Tibial nerve (tissue), 4 donors: ENCODE results near the gene HTT. TPM values are rescaled to one million over a fixed set of nuclear protein-coding genes. Genes with fewer than 3 reads are reported as not detected.

ENCODE experiments used
- DNase-seq, 2 donors: peaks; one replicate each; pipeline ENCODE4 v3.0.0-alpha.2; 2019; ENCODE audit warnings: low spot score in 2 of 2
- H3K27ac ChIP-seq, 4 donors: fragments of 200-600 bp; sonication (generic) in 3 of 4; one replicate each; pipeline ENCODE4 v1.5.1; 2017 to 2019; ENCODE audit warnings: mild to moderate bottlenecking in 1 of 4
- H3K27me3 ChIP-seq, 2 donors: fragments of 200-600 bp; sonication (generic) in 1 of 2; one replicate each; pipeline versions ENCODE4 v1.5.1 to v1.6.0; 2017 to 2019
- H3K36me3 ChIP-seq, 3 donors: fragments of 200-600 bp; sonication (generic); one replicate each; pipeline ENCODE4 v1.5.1; 2018 to 2019
- H3K4me1 ChIP-seq, 4 donors: fragments of 200-600 bp; sonication (generic) in 3 of 4; one replicate each; pipeline ENCODE4 v1.5.1; 2017 to 2019
- H3K4me3 ChIP-seq, 4 donors: fragments of 200-600 bp; sonication (generic) in 3 of 4; one replicate each; pipeline ENCODE4 v1.5.1; 2017 to 2019; ENCODE audit warnings: mild to moderate bottlenecking in 1 of 4, moderate library complexity in 1 of 4
- H3K9me3 ChIP-seq, 4 donors: fragments of 200-600 bp; sonication (generic) in 3 of 4; one replicate each; pipeline ENCODE4 v1.5.1; 2017 to 2019
- CTCF ChIP-seq, 5 experiments: fragments of 200-600 bp in 3 of 5; fragments of 450-650 bp in 2 of 5; sonication (generic) in 3 of 5; IDR thresholded peaks; one replicate each; pipeline ENCODE4 v1.5.1; 2016 to 2019; ENCODE audit warnings: antibody characterized with exemption in 5 of 5, mild to moderate bottlenecking in 3 of 5, moderate library complexity in 2 of 5
- EP300 ChIP-seq, 2 donors: sonication (generic); formaldehyde crosslinking; IDR thresholded peaks; one replicate each; pipeline ENCODE4 v1.6.1; 2017; ENCODE audit warnings: antibody characterized with exemption in 2 of 2, mild to moderate bottlenecking in 1 of 2
- POLR2A ChIP-seq, 2 donors: fragments of 450-650 bp; IDR thresholded peaks; one replicate each; pipeline ENCODE4 v1.6.1; 2017; ENCODE audit warnings: antibody characterized with exemption in 2 of 2, mild to moderate bottlenecking in 2 of 2, moderate library complexity in 2 of 2
- WGBS, 2 donors: methylation state at CpG; one replicate each; pipeline ENCODE4 v1.1.5; 2018; 5-methylcytosine and 5-hydroxymethylcytosine counted together
- total RNA-seq, 4 donors: library from RNA; depleted of rRNA; stranded (reverse); fragments of >200 nt; gene quantifications; one replicate each; pipeline ENCODE4 v1.1.0, GENCODE V29; 2016

HTT gene
- total RNA-seq, 4 donors from 2014 or later: 62.2 to 93.6 (median 81.2) TPM

- Histone ChIP-seq H3K27ac (no peak overlapping the region), H3K4me3 (no peak overlapping the region), H3K4me1 (no peaks in the 10 kb centered on the region), H3K27me3 (no peaks in the 10 kb centered on the region), H3K36me3 (peaks cover 4 to 95% (median 53%) of the 10 kb centered on the region in 3 donors), H3K9me3 (no peaks in the 10 kb centered on the region)
- 92 to 93% methylated on average over 13 to 16 of the region's 16 CpGs for WGBS, 2 donors
- no peak for TF ChIP-seq POLR2A (IDR thresholded peaks at IDR 0.05)
- no peak for TF ChIP-seq EP300 (IDR thresholded peaks at IDR 0.05)
- TF ChIP-seq CTCF (IDR thresholded peaks at IDR 0.05): no peak
- DNase-seq: no peak
Measured at GRCh38 chr4:3232001-3232400, 157.5 kb downstream of the HTT start.

DNA sequence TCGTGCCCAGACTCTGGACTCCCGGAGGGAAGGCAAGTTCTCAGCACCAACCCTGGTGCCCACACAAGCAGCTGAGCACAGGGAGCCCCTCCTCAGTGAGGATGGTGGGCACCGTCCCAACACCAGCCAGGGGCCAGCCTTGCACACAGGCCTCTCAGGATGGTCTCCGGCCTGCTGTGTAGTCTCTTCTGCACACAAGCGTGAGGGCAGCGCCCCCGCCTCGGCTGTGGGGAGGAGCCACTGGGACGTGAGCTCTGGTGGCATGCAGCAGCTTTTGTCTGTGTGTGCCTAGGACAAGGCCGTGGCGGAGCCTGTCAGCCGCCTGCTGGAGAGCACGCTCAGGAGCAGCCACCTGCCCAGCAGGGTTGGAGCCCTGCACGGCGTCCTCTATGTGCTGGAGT lies 158.4 kb downstream of the HTT start:
- H3K4me3 ChIP-seq: no peak overlapping the region
- no peaks in the 10 kb centered on the region for H3K4me1 ChIP-seq
- WGBS, 2 donors: 89 to 100% methylated on average over 1 to 15 of the region's 15 CpGs
- H3K27me3 ChIP-seq: no peaks in the 10 kb centered on the region
- H3K36me3 ChIP-seq: peaks cover 4 to 100% (median 52%) of the 10 kb centered on the region in 3 donors
- TF ChIP-seq EP300 (IDR thresholded peaks at IDR 0.05): no peak
- no peaks in the 10 kb centered on the region for H3K9me3 ChIP-seq
- no peak overlapping the region for H3K27ac ChIP-seq
- no peak for DNase-seq

- no peak overlapping the region for H3K4me3 ChIP-seq
- DNase-seq: no peak
- H3K36me3 ChIP-seq: peaks cover 4 to 100% (median 48%) of the 10 kb centered on the region in 3 donors
- no peak overlapping the region for H3K27ac ChIP-seq
- no peaks in the 10 kb centered on the region for H3K27me3 ChIP-seq
- H3K9me3 ChIP-seq: no peaks in the 10 kb centered on the region
- WGBS, 2 donors: 88 to 91% methylated on average over 21 of the region's 21 CpGs
- H3K4me1 ChIP-seq: no peaks in the 10 kb centered on the region
- TF ChIP-seq EP300 (IDR thresholded peaks at IDR 0.05) (no peak), POLR2A (IDR thresholded peaks at IDR 0.05) (no peak), CTCF (IDR thresholded peaks at IDR 0.05) (no peak)
Measured at GRCh38 chr4:3233391-3234071, 159.1 kb downstream of the HTT start.

DNA sequence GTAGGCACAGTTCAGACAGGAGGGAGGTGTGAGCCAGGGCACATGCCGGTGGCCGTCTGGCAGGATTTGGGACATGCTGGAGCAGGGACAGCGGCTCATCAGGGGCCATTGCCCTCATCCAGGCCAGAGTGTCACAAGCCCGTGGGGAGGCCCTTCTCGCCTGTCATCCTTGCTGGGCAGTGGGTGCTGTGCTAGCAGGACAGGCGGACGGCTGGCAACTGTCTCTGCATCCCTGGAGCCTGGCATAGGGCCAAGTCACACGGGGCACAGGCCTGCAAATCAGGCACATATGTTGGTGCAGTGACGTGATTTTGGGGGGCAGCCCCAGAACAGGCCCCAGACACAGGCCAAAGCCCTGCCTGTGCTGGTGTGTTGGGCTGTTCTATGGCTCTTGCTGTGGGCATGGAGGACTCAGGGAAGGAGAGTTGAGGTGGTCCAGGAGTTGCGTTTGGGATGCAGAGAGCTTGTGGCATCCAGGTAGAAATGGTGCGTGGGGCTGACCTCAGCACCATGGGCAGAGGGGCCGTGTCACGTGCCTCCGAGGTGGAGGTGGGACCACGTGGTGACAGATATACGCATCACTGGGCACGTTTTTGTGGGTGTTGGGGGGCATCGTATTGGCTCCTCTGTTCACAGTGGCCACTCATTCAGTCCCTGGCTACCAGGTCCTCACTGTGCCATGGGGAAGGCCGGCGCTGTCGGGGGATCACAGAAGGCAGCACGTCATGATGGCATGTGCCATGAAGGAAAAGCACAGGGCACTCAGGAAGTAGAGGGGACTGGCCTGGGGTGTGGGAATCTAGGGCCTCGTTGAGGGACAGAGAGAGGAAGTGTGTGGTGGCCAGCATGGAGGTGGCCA lies 159.9 kb downstream of the HTT start:
- Histone ChIP-seq H3K36me3 (peaks cover 4 to 100% (median 39%) of the 10 kb centered on the region in 3 donors), H3K4me3 (no peak overlapping the region), H3K4me1 (no peaks in the 10 kb centered on the region), H3K9me3 (no peaks in the 10 kb centered on the region), H3K27me3 (no peaks in the 10 kb centered on the region), H3K27ac (no peak overlapping the region)
- no peak for DNase-seq
- 84 to 85% methylated on average over 23 of the region's 23 CpGs for WGBS, 2 donors
- no peak for TF ChIP-seq CTCF (IDR thresholded peaks at IDR 0.05)
- TF ChIP-seq POLR2A (IDR thresholded peaks at IDR 0.05): no peak
- TF ChIP-seq EP300 (IDR thresholded peaks at IDR 0.05): no peak

DNA sequence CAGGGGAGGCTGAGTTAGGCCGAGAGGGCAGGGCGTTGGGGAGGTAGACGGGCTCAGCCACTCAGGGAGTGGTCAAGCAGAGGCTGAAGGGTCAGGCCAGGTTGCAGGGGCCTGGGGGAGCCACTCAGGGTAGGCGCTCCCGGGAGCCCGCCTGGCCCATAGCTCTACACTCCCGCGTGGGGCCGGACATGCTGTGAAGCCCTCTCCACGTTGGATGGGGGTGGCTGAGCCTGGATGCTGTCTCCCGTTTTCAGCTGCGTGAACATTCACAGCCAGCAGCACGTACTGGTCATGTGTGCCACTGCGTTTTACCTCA lies 160.5 kb downstream of the HTT start:
- Histone ChIP-seq H3K4me1 (no peaks in the 10 kb centered on the region), H3K9me3 (no peaks in the 10 kb centered on the region), H3K27ac (no peak overlapping the region), H3K27me3 (no peaks in the 10 kb centered on the region), H3K4me3 (no peak overlapping the region), H3K36me3 (peaks cover 4 to 100% (median 33%) of the 10 kb centered on the region in 3 donors)
- TF ChIP-seq CTCF (IDR thresholded peaks at IDR 0.05) (no peak), EP300 (IDR thresholded peaks at IDR 0.05) (no peak), POLR2A (IDR thresholded peaks at IDR 0.05) (no peak)
- 82 to 89% methylated on average over 12 to 14 of the region's 14 CpGs for WGBS, 2 donors
- DNase-seq: no peak
